EH (cell line): ENCODE data around the gene ARHGEF17.

Experiments used
- DNase-seq: peaks from one replicate; pipeline ENCODE4 v3.0.0-alpha.2; 2015; ENCODE audit warnings: low read depth

ARHGEF17 gene

GRCh38 chr11:73406131-73406530 lies 98.1 kb downstream of the ARHGEF17 start:
- no peak for DNase-seq

DNA sequence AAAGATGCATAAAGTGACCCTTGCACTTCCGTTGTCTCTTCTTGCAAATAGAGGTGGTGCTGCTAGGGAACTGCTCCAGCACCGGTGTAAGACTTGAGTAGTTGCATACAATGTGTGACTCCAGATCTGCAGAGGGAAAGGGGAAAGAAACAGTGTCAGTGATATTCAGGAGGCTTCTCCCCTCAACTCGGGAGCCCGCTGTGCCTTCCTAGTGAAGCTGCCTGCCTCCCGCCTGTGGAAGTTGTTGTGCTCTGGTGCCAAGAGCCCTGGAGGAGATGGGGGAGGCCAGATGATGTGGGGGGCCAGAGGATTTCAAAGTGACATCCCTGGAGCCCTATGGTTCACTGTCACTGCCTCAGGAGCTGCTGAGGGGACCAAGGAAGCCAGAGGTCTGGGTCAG lies 98.5 kb downstream of the ARHGEF17 start:
- DNase-seq: no peak

DNA sequence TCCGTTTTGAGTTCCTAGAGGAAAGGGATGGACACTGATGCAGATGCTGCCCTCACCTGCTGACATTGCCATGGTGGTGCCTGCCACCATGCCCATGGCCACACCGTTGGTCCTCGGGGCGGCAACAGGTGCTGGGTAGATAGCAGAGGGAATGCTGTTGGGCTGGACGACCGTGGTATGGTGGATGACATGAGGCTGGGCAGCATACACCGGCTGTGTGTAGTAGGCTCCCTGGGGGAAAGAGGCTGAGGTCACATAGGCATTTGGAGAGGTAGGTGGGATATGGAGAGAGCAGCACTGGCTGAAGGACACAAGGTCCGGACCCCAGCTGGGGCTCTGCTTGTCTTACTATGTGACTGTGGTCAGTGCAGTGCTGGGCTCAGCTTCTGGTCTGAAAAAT lies 101.4 kb downstream of the ARHGEF17 start:
- no peak for DNase-seq

DNA sequence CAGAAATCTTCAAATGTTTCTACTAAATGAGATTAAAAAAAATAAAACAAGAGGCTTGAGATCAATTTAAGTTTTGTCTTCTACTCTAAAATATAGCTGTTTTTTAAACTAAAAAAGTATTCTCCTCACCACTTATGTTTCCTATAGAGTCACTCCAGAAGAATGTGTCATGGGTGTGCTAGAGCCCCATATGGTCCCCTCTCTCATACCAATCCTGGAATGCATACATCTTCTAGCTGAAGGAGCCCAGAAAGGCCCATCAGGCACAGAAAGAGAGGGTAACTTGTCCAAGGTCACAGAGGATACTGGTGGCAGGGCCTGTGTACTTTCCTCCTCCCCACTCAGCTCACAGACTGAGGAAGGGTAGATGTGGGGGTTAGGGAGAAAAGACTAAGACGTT lies 102.6 kb downstream of the ARHGEF17 start:
- peak; percentile 64 for DNase-seq

DNA sequence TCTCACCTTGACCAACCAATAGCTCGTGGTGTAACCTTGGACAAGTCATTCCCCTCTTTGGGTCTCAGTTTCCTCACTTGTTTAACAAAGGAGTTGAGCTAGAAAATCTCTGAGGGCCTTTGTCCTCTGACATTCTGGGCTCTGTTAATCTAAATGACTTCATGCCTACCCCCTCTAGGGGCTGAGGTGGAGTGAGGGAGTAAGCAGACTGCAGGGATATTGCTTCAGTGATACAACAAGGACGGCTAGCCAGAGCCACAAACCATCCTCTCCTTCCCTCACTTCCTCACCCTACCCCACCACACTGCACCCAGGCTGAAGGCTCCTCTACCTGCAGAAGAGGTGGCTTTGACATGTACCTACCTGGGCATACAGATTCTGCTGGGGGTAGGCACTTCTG lies 103.0 kb downstream of the ARHGEF17 start:
- DNase-seq: no peak

- peak; percentile 48 for DNase-seq
These were observed 104.2 kb downstream of the ARHGEF17 start for GRCh38 chr11:73412308-73412707.

DNA sequence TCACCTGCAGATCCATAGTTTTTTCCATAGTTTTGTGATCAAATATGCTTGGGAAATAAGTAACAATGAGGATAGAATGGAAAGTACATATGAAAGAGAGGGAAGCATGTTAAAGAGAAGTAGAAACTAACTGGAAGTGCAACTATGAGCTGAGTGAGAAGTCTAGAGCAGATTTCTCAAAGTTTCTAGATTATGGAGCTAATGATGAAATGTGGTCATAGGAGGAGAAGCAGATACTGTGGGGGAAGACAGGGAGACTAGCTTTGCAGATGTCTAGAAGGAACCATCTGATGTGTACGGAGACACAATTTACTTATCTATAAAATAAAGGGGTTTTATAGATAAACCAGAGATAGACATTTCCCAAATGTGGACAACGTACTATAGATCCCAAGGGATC lies 105.2 kb downstream of the ARHGEF17 start:
- no peak for DNase-seq

DNA sequence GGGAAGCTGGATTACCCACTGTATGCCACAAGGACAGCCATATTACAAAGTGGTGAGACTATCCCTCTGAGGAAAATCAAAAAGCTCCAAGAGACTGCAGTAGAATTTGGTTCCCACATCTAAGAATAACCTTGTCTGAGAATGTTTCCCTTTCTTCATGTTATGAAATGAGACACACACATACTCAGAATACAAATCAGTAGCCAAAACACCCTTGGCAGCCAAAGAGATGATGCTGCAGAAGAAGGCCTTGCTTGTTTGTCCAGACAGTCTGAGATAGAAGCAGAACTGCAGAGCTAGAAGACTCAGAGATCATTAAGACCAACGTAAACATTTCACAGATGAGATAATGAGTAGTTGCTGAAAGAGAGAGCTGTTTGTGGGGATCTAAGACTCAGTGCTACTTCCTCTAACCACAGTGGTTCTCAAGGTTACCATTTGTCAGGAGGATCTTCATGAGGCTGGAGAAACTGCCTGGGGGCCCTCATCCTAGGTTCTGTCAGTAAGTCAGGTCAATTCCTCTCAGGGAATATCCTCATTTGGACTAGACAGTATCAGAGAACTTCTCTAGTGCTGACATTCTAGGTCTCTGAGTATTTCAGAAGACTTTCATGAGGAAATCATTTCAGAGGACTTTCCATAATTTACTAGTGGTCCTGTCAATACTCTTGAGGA lies 107.0 kb downstream of the ARHGEF17 start:
- peak; percentile 92 for DNase-seq

GRCh38 chr11:73415854-73416615 lies 108.0 kb downstream of the ARHGEF17 start:
- peak; percentile 83 for DNase-seq

DNA sequence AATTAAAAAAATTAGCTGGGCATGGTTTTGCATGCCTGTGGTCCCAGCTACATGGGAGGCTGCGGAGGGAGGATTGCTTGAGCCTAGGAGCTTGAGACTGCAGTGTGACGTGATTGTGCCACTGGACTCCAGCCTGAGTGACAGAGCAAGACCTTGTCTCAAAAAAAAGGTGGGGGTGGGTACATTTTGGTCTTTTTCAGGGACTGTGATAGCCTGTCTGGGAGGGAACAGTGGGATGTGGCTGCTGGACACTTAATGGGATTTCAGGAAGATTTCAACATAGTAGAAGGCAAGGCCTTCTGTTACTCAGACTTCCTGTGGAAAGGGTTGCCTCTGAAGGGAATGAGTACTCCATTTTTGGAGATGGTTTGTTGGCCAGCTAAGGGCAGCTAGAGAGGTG lies 108.7 kb downstream of the ARHGEF17 start:
- peak; percentile 72 for DNase-seq
